HepG2 (cell line): ENCODE measurements around the gene ITCH.

ENCODE experiments used
- IRF1 ChIP-seq: sonication (generic); formaldehyde crosslinking; IDR thresholded peaks from 2 replicates; pipeline ENCODE4 v1.4.0; 2020; ENCODE audit warnings: low read depth, mild to moderate bottlenecking, missing genetic modification reagents
- ZBTB8A ChIP-seq: sonication (generic); formaldehyde crosslinking; IDR thresholded peaks from 2 replicates; pipeline ENCODE4 v1.4.0; 2020; ENCODE audit warnings: mild to moderate bottlenecking, low read depth, missing genetic modification reagents, borderline replicate concordance
- ZNF274 ChIP-seq: sonication (generic); formaldehyde crosslinking; IDR thresholded peaks from 2 replicates; pipeline ENCODE4 v1.5.1; 2020; ENCODE audit warnings: mild to moderate bottlenecking, missing genetic modification reagents
- TF ChIP-seq, protein P1 (sequence below): sonication (generic); formaldehyde crosslinking; IDR thresholded peaks from 2 replicates; pipeline ENCODE4 v1.8.0; 2022; ENCODE audit warnings: missing genetic modification reagents, mild to moderate bottlenecking, moderate library complexity, borderline replicate concordance
- TF ChIP-seq, protein P2 (sequence below), 2 experiments: sonication (generic) in 1 of 2; formaldehyde crosslinking in 1 of 2; IDR thresholded peaks; 2 replicates each; pipeline versions ENCODE4 v1.6.1 to v1.9.0; 2014 to 2022; ENCODE audit warnings: antibody characterized with exemption in 1 of 2, borderline replicate concordance in 1 of 2, inconsistent platforms in 1 of 2, low read depth in 1 of 2, missing genetic modification reagents in 1 of 2
- TF ChIP-seq, protein P3 (sequence below): sonication (generic); formaldehyde crosslinking; IDR thresholded peaks from 2 replicates; pipeline ENCODE4 v1.4.0; 2020; ENCODE audit warnings: missing genetic modification reagents; ENCODE audit errors: not compliant biosample characterization
- TF ChIP-seq, protein P4 (sequence below): sonication (generic); formaldehyde crosslinking; IDR thresholded peaks from 2 replicates; pipeline ENCODE4 v1.4.0; 2020; ENCODE audit warnings: missing genetic modification reagents, mild to moderate bottlenecking, borderline replicate concordance

DNA sequence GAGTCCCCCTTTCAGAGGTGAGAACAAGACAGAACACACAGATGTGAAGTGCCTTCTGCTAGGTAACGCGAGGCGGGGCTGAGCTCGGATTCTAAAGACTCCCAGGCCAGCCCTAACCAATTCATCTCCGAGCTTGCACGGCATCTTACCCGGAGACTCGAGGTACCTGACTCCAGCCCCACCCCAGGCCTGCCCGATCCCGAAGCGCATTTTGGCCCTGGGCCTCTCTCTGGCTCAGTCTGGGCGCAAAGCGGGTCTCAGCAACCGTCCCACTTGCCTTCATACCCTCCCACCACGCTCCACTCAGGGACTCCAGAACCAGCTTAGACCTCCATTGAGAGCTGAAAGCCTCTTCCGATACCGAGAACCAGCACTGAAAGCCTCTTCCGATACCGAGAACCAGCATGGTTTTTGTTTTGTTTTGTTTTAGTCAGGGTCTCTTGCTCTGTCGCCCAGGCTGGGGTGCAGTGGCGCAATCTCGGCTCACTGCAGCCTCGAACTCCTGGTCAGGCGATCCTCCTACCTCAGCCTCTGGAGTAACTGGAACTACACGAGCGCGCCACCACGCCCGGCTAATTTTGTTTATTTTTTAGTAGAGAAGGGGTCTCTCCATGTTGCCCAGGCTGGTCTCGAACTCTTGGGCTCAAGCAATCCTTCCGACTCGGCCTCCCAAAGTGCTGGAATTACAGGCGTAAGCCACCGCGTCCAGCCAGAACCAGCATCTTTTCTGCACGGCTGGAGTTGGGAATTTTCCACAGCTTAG, 152.6 kb downstream of the ITCH start:
- TF ChIP-seq, protein P1, sequence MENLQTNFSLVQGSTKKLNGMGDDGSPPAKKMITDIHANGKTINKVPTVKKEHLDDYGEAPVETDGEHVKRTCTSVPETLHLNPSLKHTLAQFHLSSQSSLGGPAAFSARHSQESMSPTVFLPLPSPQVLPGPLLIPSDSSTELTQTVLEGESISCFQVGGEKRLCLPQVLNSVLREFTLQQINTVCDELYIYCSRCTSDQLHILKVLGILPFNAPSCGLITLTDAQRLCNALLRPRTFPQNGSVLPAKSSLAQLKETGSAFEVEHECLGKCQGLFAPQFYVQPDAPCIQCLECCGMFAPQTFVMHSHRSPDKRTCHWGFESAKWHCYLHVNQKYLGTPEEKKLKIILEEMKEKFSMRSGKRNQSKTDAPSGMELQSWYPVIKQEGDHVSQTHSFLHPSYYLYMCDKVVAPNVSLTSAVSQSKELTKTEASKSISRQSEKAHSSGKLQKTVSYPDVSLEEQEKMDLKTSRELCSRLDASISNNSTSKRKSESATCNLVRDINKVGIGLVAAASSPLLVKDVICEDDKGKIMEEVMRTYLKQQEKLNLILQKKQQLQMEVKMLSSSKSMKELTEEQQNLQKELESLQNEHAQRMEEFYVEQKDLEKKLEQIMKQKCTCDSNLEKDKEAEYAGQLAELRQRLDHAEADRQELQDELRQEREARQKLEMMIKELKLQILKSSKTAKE (CRISPR knock-in tag) = no peak
- TF ChIP-seq, protein P2, sequence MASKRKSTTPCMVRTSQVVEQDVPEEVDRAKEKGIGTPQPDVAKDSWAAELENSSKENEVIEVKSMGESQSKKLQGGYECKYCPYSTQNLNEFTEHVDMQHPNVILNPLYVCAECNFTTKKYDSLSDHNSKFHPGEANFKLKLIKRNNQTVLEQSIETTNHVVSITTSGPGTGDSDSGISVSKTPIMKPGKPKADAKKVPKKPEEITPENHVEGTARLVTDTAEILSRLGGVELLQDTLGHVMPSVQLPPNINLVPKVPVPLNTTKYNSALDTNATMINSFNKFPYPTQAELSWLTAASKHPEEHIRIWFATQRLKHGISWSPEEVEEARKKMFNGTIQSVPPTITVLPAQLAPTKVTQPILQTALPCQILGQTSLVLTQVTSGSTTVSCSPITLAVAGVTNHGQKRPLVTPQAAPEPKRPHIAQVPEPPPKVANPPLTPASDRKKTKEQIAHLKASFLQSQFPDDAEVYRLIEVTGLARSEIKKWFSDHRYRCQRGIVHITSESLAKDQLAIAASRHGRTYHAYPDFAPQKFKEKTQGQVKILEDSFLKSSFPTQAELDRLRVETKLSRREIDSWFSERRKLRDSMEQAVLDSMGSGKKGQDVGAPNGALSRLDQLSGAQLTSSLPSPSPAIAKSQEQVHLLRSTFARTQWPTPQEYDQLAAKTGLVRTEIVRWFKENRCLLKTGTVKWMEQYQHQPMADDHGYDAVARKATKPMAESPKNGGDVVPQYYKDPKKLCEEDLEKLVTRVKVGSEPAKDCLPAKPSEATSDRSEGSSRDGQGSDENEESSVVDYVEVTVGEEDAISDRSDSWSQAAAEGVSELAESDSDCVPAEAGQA (IDR thresholded peaks at IDR 0.05; ENCODE audit: low read depth) = no peak
- TF ChIP-seq, protein P2 (CRISPR knock-in tag; IDR thresholded peaks at IDR 0.05; ENCODE audit: borderline replicate concordance) = no peak; the same call in 1 of the 2 replicates
- TF ChIP-seq, protein P3, sequence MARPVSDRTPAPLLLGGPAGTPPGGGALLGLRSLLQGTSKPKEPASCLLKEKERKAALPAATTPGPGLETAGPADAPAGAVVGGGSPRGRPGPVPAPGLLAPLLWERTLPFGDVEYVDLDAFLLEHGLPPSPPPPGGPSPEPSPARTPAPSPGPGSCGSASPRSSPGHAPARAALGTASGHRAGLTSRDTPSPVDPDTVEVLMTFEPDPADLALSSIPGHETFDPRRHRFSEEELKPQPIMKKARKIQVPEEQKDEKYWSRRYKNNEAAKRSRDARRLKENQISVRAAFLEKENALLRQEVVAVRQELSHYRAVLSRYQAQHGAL (CRISPR knock-in tag) = no peak
- TF ChIP-seq ZNF274 (CRISPR knock-in tag) (peak; percentile 47; the same call in 1 of the 2 replicates), ZBTB8A (CRISPR knock-in tag) (0 out of 2 replicates have a peak, but pooled peaks have one; percentile 49), IRF1 (CRISPR knock-in tag) (peak; percentile 66; the same call in 1 of the 2 replicates)
- TF ChIP-seq, protein P4, sequence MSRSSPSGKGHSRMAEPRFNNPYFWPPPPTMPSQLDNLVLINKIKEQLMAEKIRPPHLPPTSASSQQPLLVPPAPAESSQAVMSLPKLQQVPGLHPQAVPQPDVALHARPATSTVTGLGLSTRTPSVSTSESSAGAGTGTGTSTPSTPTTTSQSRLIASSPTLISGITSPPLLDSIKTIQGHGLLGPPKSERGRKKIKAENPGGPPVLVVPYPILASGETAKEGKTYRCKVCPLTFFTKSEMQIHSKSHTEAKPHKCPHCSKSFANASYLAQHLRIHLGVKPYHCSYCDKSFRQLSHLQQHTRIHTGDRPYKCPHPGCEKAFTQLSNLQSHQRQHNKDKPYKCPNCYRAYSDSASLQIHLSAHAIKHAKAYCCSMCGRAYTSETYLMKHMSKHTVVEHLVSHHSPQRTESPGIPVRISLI (CRISPR knock-in tag) = peak; percentile 36
